PC-9 (cell line): ENCODE results near the gene TMEM43. TPM values are rescaled to one million over a fixed set of nuclear protein-coding genes. Genes with fewer than 3 reads are reported as not detected.

Source experiments
- BruUV-seq: library from RNA; stranded (reverse); fragments of 400-500 nt; replicated peaks from 2 replicates; lab custom pipeline; 2021; lab: Mats Ljungman, UMichigan
- CTCF ChIA-PET: fragments of 300-600 bp; sonication (Branson Sonifier 250); formaldehyde crosslinking; loops from one replicate; lab custom pipeline; 2022; ENCODE audit warnings: antibody characterized with exemption; lab: Charles Lee
- POLR2A ChIA-PET: fragments of 300-600 bp; sonication (Branson Sonifier 250); formaldehyde crosslinking; loops from one replicate; lab custom pipeline; 2022; ENCODE audit warnings: antibody characterized with exemption; ENCODE audit not compliant: unreplicated experiment; lab: Charles Lee
- DNase-seq, 2 experiments: peaks; one replicate each; pipeline versions ENCODE4 v3.0.0 to v3.0.0-alpha.2; 2015 to 2022; ENCODE audit warnings: mixed read lengths in 1 of 2
- H2AFZ ChIP-seq: fragments of 200-600 bp; sonication (generic); 2 replicates; pipeline ENCODE4 v1.8.1; 2017; ENCODE audit warnings: antibody characterized with exemption
- H3F3A ChIP-seq: fragments of 200-600 bp; sonication (generic); 2 replicates; pipeline ENCODE4 v1.8.1; 2017; ENCODE audit warnings: antibody characterized with exemption, mild to moderate bottlenecking, low read depth; ENCODE audit not compliant: insufficient read depth
- H3K27ac ChIP-seq: fragments of 200-600 bp; sonication (generic); 2 replicates; pipeline ENCODE4 v1.6.1; 2016; ENCODE audit warnings: mixed run types
- H3K27me3 ChIP-seq: fragments of 200-600 bp; sonication (generic); 2 replicates; pipeline ENCODE4 v1.6.1; 2016; ENCODE audit warnings: low read depth, mixed run types; ENCODE audit not compliant: insufficient read depth
- H3K36me3 ChIP-seq: fragments of 200-600 bp; sonication (generic); 2 replicates; pipeline ENCODE4 v1.6.1; 2016; ENCODE audit warnings: low read depth, mixed run types
- H3K4me1 ChIP-seq: fragments of 200-600 bp; sonication (generic); replicated peaks from 2 replicates; pipeline ENCODE4 v1.6.1; 2016; ENCODE audit warnings: mixed run types; ENCODE audit not compliant: insufficient read depth
- H3K4me2 ChIP-seq: fragments of 200-600 bp; sonication (generic); 2 replicates; pipeline ENCODE4 v1.6.1; 2017; ENCODE audit warnings: mixed run types
- H3K4me3 ChIP-seq: fragments of 200-600 bp; sonication (generic); 2 replicates; pipeline ENCODE4 v1.6.1; 2016; ENCODE audit warnings: mixed run types
- H3K79me2 ChIP-seq: fragments of 200-600 bp; sonication (generic); 2 replicates; pipeline ENCODE4 v1.6.1; 2017; ENCODE audit warnings: low read depth, mixed run types
- H3K9me2 ChIP-seq: fragments of 200-600 bp; sonication (generic); 2 replicates; pipeline ENCODE4 v1.8.1; 2017; ENCODE audit warnings: mild to moderate bottlenecking; ENCODE audit not compliant: insufficient read depth
- H3K9me3 ChIP-seq: fragments of 200-600 bp; sonication (generic); 2 replicates; pipeline ENCODE4 v1.8.1; 2016; ENCODE audit warnings: low read depth; ENCODE audit not compliant: insufficient read depth
- H4K20me1 ChIP-seq: fragments of 200-600 bp; sonication (generic); 2 replicates; pipeline ENCODE4 v1.8.1; 2017; ENCODE audit not compliant: insufficient read depth
- EZH2 ChIP-seq: fragments of 200-600 bp; sonication (generic); IDR thresholded peaks from 2 replicates; pipeline ENCODE4 v1.8.0; 2017; ENCODE audit warnings: antibody characterized with exemption, low read depth
- intact Hi-C: fragments of 100-400 bp; cut with micrococcal nuclease; formaldehyde crosslinking; loops from one replicate; pipeline ENCODE4 v1.10.0; 2022; ENCODE audit not compliant: unreplicated experiment
- total RNA-seq: library from RNA; stranded (reverse); gene quantifications from 2 replicates; pipeline ENCODE4 v1.2.3, GENCODE V29; 2021
- TF ChIP-seq, protein P1 (sequence below): fragments of 200-600 bp; sonication (generic); conservative IDR thresholded peaks from 2 replicates; pipeline ENCODE4 v1.6.1; 2017; ENCODE audit warnings: mixed run types, antibody characterized with exemption, mild to moderate bottlenecking, moderate library complexity

Gene TMEM43
- total RNA-seq, 1 experiment from 2014 or later, result 64.7 TPM

DNA sequence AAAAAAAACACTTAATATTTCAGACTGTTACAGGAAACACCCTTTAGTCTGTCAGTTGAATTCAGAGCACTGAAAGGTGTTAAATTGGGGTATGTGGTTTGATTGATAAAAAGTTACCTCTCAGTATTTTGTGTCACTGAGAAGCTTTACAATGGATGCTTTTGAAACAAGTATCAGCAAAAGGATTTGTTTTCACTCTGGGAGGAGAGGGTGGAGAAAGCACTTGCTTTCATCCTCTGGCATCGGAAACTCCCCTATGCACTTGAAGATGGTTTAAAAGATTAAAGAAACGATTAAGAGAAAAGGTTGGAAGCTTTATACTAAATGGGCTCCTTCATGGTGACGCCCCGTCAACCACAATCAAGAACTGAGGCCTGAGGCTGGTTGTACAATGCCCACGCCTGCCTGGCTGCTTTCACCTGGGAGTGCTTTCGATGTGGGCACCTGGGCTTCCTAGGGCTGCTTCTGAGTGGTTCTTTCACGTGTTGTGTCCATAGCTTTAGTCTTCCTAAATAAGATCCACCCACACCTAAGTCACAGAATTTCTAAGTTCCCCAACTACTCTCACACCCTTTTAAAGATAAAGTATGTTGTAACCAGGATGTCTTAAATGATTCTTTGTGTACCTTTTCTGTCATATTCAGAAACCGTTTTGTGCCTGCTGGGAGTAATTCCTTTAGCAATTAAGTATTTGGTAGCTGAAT lies 17.9 kb downstream of the TMEM43 start:
- peak overlapping the region; percentile 88; the same call in 1 of the 2 replicates for H3K4me2 ChIP-seq
- no peak for TF ChIP-seq EZH2
- TF ChIP-seq, protein P1, sequence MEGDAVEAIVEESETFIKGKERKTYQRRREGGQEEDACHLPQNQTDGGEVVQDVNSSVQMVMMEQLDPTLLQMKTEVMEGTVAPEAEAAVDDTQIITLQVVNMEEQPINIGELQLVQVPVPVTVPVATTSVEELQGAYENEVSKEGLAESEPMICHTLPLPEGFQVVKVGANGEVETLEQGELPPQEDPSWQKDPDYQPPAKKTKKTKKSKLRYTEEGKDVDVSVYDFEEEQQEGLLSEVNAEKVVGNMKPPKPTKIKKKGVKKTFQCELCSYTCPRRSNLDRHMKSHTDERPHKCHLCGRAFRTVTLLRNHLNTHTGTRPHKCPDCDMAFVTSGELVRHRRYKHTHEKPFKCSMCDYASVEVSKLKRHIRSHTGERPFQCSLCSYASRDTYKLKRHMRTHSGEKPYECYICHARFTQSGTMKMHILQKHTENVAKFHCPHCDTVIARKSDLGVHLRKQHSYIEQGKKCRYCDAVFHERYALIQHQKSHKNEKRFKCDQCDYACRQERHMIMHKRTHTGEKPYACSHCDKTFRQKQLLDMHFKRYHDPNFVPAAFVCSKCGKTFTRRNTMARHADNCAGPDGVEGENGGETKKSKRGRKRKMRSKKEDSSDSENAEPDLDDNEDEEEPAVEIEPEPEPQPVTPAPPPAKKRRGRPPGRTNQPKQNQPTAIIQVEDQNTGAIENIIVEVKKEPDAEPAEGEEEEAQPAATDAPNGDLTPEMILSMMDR, result no peak
- H2AFZ ChIP-seq, result no peak overlapping the region
- H3K4me3 ChIP-seq, result no peak overlapping the region
- TSS peak; percentile 11 for BruUV-seq
- H3K79me2 ChIP-seq, result no peaks in the 10 kb centered on the region
- DNase-seq, result no peak
- POLR2A ChIA-PET, result no interaction called here
- H3K36me3 ChIP-seq, result peaks cover 19% of the 10 kb centered on the region
- peaks cover 44% of the 10 kb centered on the region for H3K4me1 ChIP-seq
- intact Hi-C loops, result no loop called here
- peaks cover 41% of the 10 kb centered on the region for H3F3A ChIP-seq
- CTCF ChIA-PET, result no interaction called here
- peak overlapping the region; percentile 88 for H3K27ac ChIP-seq
- H4K20me1 ChIP-seq, result no peaks in the 10 kb centered on the region
- H3K9me3 ChIP-seq, result no peaks in the 10 kb centered on the region
- no peaks in the 10 kb centered on the region for H3K27me3 ChIP-seq
- H3K9me2 ChIP-seq, result no peaks in the 10 kb centered on the region

DNA sequence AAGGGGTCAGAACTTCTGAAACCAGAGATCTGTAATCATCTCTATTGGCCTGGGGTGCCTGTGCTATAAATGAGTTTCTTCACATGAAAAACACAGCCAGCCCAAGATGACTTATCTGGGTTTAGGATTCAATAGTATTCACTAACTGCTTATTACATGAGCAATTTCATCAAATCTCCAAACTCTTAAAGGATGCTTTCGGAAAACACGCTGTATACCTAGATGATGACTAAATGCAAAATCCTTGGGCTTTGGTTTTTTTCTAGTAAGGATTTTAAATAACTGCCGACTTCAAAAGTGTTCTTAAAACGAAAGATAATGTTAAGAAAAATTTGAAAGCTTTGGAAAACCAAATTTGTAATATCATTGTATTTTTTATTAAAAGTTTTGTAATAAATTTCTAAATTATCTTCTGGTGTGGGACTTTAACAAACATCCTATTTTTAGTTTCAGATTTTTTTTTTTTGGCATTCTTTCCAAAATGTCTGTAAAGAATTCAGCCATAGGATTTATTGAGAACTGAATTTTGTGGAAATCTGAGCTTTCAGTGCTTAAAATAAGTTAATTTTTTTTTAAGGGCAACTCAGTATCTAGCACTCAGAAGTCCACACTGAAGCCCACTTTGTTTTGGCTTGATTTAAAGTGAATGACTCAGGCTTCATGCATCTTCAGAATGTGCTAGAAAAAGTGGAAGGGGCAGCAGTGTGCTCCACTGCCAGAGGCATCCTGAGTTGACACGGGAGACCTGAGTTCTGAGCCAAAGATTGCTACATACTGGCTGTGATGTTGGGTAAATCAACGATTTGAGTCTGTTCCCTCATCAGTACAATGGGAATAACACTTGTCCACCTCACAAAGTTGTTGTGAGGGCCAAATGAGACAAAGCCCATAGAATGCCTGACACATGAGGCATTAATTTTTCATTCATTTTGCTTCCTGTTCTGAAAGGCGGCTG lies 18.7 kb downstream of the TMEM43 start:
- Histone ChIP-seq H2AFZ (no peak overlapping the region), H4K20me1 (no peaks in the 10 kb centered on the region), H3K4me2 (peak overlapping the region; percentile 88), H3K27me3 (no peaks in the 10 kb centered on the region), H3K36me3 (peaks cover 19% of the 10 kb centered on the region), H3K79me2 (no peaks in the 10 kb centered on the region), H3K9me3 (no peaks in the 10 kb centered on the region), H3F3A (peaks cover 37% of the 10 kb centered on the region), H3K4me3 (0 out of 2 replicates have a peak overlapping the region, but pooled peaks have one; percentile 19), H3K27ac (peak overlapping the region; percentile 88), H3K4me1 (peaks cover 44% of the 10 kb centered on the region), H3K9me2 (no peaks in the 10 kb centered on the region)
- intact Hi-C loops, result loop anchor here (1.0 to 2.0 kb wide), 3 partner anchors 18 to 247 kb away; partner anchors contain the start of genes LSM3, TMEM43 and XPC
- ChIA-PET CTCF (no interaction called here), POLR2A (interaction anchor here (0.5 to 1.3 kb wide), 6 partner anchors 15 to 1502 kb away, joined by 3 to 26 read pairs (median 10); partner anchors contain the start of gene LSM3)
- BruUV-seq, result TSS peak; percentile 18
- peak; percentile 60 to 92 for DNase-seq
- no peak for TF ChIP-seq EZH2
- TF ChIP-seq, protein P1, result no peak
